GM12873 (cell line): ENCODE measurements around the gene OSBPL3.

Source experiments
- CTCF ChIP-seq: IDR thresholded peaks from 2 replicates; pipeline ENCODE4 v1.5.1; 2012; ENCODE audit warnings: low read depth, mild to moderate bottlenecking, moderate library complexity, low read length, control low read depth; ENCODE audit not compliant: insufficient read depth; ENCODE audit errors: missing control alignments

The OSBPL3 gene

GRCh38 chr7:24869572-24869971, 110.4 kb downstream of the OSBPL3 start:
- no peak for TF ChIP-seq CTCF

- no peak for TF ChIP-seq CTCF
Observed at GRCh38 chr7:24868741-24869140, 111.2 kb downstream of the OSBPL3 start.

GRCh38 chr7:24866004-24866615, 113.9 kb downstream of the OSBPL3 start:
- TF ChIP-seq CTCF, result no peak

- no peak for TF ChIP-seq CTCF
Observed at GRCh38 chr7:24864214-24864817, 115.7 kb downstream of the OSBPL3 start.

- no peak for TF ChIP-seq CTCF
Observed at GRCh38 chr7:24863626-24864025, 116.4 kb downstream of the OSBPL3 start.

- no peak for TF ChIP-seq CTCF
Observed at GRCh38 chr7:24862461-24862860, 117.5 kb downstream of the OSBPL3 start.

- TF ChIP-seq CTCF, result no peak
Observed at GRCh38 chr7:24861336-24861735, 118.6 kb downstream of the OSBPL3 start.
